Liver (tissue), 3 donors: ENCODE data around the gene SLC9A3.

Experiments
- CTCF ChIP-seq: fragments of 150-350 bp; IDR thresholded peaks from 2 replicates; pipeline ENCODE4 v1.5.1; 2017; ENCODE audit warnings: improper control_type of control experiment, low read depth, low read length; ENCODE audit not compliant: missing input control
- GABPA ChIP-seq, 2 donors: IDR thresholded peaks in 1 of 2; conservative IDR thresholded peaks in 1 of 2; 2 replicates each; pipeline ENCODE4 v1.6.1; 2016; ENCODE audit warnings: antibody characterized with exemption in 2 of 2, mild to moderate bottlenecking in 1 of 2, moderate library complexity in 1 of 2
- SP1 ChIP-seq: IDR thresholded peaks from 2 replicates; pipeline ENCODE4 v1.6.1; 2018; ENCODE audit warnings: antibody characterized with exemption, mild to moderate bottlenecking
- TAF1 ChIP-seq: conservative IDR thresholded peaks from 2 replicates; pipeline ENCODE4 v1.6.1; 2016; ENCODE audit warnings: antibody characterized with exemption, mild to moderate bottlenecking
- YY1 ChIP-seq: IDR thresholded peaks from 2 replicates; pipeline ENCODE4 v1.6.1; 2016; ENCODE audit warnings: antibody characterized with exemption, mild to moderate bottlenecking
- TF ChIP-seq, protein P1 (sequence below): IDR thresholded peaks from 2 replicates; pipeline ENCODE4 v1.6.1; 2016; ENCODE audit warnings: antibody characterized with exemption, mild to moderate bottlenecking
- donor health status: healthy.
- donor health status: healthy.

GRCh38 chr5:543351-543750 lies 19.1 kb upstream of the SLC9A3 start:
- no peak for TF ChIP-seq CTCF
- TF ChIP-seq YY1 = no peak
- TF ChIP-seq SP1 = no peak
- TF ChIP-seq, protein P1, sequence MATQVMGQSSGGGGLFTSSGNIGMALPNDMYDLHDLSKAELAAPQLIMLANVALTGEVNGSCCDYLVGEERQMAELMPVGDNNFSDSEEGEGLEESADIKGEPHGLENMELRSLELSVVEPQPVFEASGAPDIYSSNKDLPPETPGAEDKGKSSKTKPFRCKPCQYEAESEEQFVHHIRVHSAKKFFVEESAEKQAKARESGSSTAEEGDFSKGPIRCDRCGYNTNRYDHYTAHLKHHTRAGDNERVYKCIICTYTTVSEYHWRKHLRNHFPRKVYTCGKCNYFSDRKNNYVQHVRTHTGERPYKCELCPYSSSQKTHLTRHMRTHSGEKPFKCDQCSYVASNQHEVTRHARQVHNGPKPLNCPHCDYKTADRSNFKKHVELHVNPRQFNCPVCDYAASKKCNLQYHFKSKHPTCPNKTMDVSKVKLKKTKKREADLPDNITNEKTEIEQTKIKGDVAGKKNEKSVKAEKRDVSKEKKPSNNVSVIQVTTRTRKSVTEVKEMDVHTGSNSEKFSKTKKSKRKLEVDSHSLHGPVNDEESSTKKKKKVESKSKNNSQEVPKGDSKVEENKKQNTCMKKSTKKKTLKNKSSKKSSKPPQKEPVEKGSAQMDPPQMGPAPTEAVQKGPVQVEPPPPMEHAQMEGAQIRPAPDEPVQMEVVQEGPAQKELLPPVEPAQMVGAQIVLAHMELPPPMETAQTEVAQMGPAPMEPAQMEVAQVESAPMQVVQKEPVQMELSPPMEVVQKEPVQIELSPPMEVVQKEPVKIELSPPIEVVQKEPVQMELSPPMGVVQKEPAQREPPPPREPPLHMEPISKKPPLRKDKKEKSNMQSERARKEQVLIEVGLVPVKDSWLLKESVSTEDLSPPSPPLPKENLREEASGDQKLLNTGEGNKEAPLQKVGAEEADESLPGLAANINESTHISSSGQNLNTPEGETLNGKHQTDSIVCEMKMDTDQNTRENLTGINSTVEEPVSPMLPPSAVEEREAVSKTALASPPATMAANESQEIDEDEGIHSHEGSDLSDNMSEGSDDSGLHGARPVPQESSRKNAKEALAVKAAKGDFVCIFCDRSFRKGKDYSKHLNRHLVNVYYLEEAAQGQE = no peak
- no peak for TF ChIP-seq GABPA (IDR thresholded peaks at IDR 0.05 in 1 of 2, conservative IDR thresholded peaks at IDR 0.05 in 1 of 2)
- TF ChIP-seq TAF1 = no peak
